Anterior cingulate cortex (tissue), 58 donors: ENCODE measurements around the gene ARMC9.
"Not testable (repeated sequence)": the region's sequence is repeated elsewhere in the genome, so short reads cannot be mapped to it uniquely, and the experiment has no call there.

Source experiments
- DNase-seq, 58 donors: peaks; one replicate each; lab custom pipeline; 2025; lab: John Stamatoyannopoulos, UW

ARMC9 gene

DNA sequence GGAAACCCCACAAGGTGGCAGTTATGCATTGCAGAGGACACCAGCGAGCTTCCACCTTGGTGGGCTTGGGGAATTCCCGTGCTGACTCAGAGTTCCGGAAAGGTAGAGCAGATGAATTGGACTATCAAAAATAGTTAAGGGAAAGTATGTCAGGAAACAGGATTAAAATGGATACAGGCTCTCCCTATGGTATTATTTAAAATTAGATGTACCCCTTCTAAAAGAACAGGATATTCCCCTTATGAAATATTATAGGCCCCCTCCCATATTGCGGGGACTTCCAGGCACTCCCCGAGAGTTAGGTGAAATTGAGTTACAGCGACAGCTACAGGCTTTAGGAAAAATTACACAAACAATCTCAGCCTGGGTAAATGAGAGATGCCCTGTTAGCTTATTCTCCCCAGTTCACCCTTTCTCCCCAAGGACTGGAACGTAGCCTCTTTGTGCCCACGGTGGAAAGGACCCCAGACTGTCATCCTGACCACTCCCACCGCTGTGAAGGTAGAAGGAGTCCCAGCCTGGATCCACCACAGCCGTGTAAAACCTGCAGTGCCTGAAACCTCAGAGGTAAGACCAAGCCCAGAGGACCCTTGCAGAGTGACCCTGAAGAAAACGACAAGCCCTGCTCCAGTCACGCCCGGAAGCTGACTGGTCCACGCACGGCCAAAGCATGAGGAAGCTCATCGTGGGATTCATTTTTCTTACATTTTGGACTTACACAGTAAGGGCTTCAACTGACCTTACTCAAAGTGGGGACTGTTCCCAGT lies 207.4 kb downstream of the ARMC9 start:
- not testable (repeated sequence) for DNase-seq

- DNase-seq, result not testable (repeated sequence)
These were observed 209.3 kb downstream of the ARMC9 start for GRCh38 chr2:231407686-231408085.

- DNase-seq, result not testable (repeated sequence)
These were observed 209.9 kb downstream of the ARMC9 start for GRCh38 chr2:231408304-231408703.

- no peak for DNase-seq
These were observed 211.3 kb downstream of the ARMC9 start for GRCh38 chr2:231409776-231410175.

DNA sequence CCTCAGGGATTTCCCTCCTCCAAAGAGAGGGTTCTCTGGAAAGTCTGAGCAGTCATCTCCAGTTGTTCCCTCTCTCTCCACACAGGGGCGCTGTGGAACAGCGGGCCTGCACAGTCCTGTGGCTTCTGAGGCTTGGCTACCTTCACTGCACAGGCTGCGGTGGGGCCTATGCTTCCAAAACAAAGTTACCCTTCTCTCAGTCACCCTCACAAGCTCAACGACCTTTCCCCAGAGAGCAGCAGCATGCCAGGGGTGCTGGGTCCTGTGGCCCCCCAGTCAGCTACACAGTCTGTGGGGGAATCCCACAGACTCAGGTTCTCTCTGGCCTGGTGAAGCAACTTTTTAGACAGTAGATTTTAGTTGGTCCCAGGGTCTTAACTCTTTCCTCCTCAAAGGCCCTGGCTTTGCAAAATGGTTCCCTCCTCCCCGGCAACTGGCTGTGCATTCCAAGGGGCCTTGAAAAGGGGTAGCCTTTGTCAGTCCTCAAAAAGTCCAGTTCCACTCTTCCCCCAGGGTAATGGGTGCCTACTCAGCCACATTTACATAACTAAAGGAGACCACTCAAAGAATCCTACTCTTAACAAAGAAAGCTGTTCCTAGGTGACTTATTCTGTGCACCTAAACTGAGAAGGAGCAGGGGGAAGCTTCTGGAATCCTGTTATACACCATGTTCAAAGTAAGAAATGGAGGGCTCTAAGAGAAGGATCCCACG lies 212.0 kb downstream of the ARMC9 start:
- no peak for DNase-seq

- DNase-seq, result no peak
These were observed 212.8 kb downstream of the ARMC9 start for GRCh38 chr2:231411237-231411636.

GRCh38 chr2:231411831-231412617 lies 213.6 kb downstream of the ARMC9 start:
- DNase-seq, result peak in 55 of 58 donors; percentile 16 to 90 (median 71)

DNA sequence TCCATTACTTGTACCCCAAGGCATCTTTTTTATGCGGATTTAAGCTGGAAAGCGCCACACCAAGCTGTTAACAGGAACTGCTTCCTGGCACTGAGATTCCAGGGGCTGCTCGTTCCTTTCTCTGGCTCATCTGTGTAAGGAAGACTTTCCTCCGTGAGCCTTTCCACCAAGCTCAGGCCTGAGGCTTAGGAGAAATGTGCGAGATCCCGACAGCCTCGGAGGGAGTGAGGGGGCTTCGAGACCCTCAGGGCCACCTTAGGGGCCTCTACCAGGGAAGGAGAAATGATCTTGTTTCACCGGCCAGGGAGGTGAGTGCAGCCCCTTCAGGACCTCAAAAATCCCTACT lies 214.2 kb downstream of the ARMC9 start:
- no peak for DNase-seq

DNA sequence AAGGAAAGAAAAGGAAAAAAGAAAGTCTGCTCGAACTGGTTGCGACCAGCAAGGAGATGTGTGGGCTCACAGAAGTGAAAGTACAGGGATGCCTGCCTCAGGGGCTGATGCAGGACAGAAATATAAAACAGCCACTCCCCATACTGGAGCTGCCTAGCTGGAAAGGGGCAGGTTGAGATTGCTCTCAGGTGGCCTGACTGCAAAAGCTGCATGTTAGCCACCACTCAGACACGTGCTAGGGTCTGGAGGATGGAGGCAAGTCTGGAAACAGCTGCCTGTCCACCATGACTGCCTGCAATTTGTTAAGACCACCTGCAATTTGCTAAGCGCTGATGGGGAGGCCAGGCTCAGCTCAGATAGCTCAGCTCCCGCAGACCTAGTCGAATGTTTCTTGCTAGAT lies 215.0 kb downstream of the ARMC9 start:
- DNase-seq, result no peak

GRCh38 chr2:231413921-231414476 lies 215.6 kb downstream of the ARMC9 start:
- DNase-seq, result no peak

DNA sequence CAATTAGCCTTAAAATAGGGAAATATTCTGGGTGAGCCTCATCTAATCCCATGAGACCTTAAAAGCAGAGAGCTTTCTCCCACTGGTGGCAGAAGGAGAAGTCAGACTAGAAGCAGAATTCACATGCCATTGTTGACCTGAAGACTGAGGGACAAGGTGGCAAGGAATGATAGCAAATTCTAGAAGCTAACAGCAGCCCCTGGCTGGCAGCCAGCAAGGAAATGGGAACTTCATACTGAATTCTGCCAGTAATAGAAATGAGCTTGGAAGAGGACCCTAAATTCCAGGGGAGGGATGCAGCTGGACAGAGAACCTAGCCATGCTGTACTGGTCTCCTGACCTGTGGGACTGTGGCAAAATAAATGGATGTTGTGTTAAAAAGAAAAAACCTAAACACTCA lies 216.6 kb downstream of the ARMC9 start:
- no peak for DNase-seq

DNA sequence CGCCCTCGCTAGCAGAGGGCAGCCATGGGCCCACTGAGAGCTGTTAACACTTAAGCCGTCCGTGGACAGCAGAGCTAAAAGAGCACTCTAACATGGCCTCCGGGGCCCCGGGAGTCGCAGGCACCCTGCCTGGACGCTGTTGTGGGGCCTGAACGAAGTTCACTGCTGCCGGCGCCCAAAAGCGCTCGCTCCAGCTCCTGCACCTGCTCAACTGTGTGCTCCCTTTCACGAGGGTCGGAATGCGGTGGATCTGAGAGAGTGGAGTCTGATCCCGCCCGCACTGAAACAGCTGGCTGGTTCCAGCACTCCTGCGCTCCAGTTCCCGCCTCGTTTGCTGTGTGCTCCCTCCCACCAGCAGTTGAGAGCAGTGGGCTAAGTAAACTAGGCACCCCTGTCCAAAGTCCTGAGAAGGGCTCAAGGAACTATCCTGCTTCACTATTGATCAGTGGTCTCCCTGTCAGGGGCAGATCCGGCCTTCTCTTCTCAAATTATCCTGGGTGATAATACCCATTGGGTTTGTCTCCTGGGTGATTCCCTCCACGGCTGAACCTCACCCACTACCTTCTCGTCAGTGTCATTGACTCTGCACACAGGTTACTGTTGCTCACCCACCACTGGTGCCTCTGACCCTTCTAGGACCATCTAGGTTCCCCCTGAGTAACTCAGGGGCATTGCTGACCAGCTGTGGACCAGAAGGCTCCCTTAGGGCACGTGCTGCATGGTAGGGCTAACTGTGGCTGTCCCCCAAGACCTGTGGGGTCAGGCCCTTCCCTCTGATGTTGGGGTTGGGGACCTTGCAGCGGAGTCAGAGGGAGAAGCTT lies 220.6 kb downstream of the ARMC9 start:
- no peak for DNase-seq

- no peak for DNase-seq
These were observed 222.7 kb downstream of the ARMC9 start for GRCh38 chr2:231421051-231421580.

GRCh38 chr2:231422056-231422455 lies 223.6 kb downstream of the ARMC9 start:
- no peak for DNase-seq

DNA sequence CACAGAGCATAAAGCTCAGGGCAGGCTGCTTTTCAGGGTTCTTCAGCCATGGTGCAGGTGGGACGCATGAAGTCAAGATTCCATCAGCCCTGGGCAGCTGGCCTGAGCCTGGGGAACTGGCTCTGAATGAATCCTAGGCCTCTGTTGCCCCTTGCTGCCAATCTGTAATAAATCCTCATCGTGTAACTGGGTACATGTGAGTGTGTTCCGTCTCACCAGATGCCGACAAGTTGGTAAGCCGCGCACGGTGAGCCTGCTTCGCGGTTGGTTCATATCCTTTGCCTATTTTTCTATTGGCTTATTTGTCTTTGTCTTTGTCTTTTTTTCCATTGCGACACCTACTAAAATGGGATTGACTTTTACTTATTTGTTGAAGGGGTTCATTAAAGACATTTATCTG lies 224.7 kb downstream of the ARMC9 start:
- DNase-seq, result no peak
